Ascending aorta (tissue), 2 donors: ENCODE data around the gene PLCG1. TPM values are rescaled to one million over a fixed set of nuclear protein-coding genes. Genes with fewer than 3 reads are reported as not detected.

ENCODE experiments used
- DNase-seq, 2 donors: peaks; one replicate each; pipeline ENCODE4 v3.0.0-alpha.2; 2019; ENCODE audit warnings: low spot score in 2 of 2
- H3K27ac ChIP-seq, 2 donors: fragments of 200-600 bp; sonication (generic); one replicate each; pipeline ENCODE4 v1.5.1; 2016 to 2017; ENCODE audit warnings: mild to moderate bottlenecking in 1 of 2
- H3K27me3 ChIP-seq: fragments of 200-600 bp; sonication (generic); one replicate; pipeline ENCODE4 v1.5.1; 2017
- H3K36me3 ChIP-seq, 2 donors: fragments of 200-600 bp; sonication (generic); one replicate each; pipeline ENCODE4 v1.5.1; 2016
- H3K4me1 ChIP-seq, 2 donors: fragments of 200-600 bp; sonication (generic); one replicate each; pipeline ENCODE4 v1.5.1; 2016 to 2017; ENCODE audit warnings: mild to moderate bottlenecking in 1 of 2
- H3K4me3 ChIP-seq, 2 donors: fragments of 200-600 bp; sonication (generic); one replicate each; pipeline ENCODE4 v1.5.1; 2016 to 2017; ENCODE audit warnings: mild to moderate bottlenecking in 1 of 2
- H3K9me3 ChIP-seq, 2 donors: fragments of 200-600 bp; sonication (generic); one replicate each; pipeline ENCODE4 v1.5.1; 2016
- intact Hi-C: fragments of 100-400 bp; cut with DNase I; formaldehyde crosslinking; loops from one replicate; pipeline ENCODE4 v1.15.1; 2023
- total RNA-seq: library from RNA; depleted of rRNA; stranded (reverse); fragments of >200 nt; gene quantifications from one replicate; pipeline ENCODE4 v1.1.0, GENCODE V29; 2016
- TF ChIP-seq, protein P1 (sequence below), 3 experiments: fragments of 200-600 bp in 2 of 3; fragments of 450-650 bp in 1 of 3; sonication (generic) in 2 of 3; IDR thresholded peaks; one replicate each; pipeline ENCODE4 v1.5.1; 2016 to 2019; ENCODE audit warnings: antibody characterized with exemption in 3 of 3, mild to moderate bottlenecking in 1 of 3, moderate library complexity in 1 of 3

Gene PLCG1
- total RNA-seq, 1 donor from 2014 or later, result 168 TPM

DNA sequence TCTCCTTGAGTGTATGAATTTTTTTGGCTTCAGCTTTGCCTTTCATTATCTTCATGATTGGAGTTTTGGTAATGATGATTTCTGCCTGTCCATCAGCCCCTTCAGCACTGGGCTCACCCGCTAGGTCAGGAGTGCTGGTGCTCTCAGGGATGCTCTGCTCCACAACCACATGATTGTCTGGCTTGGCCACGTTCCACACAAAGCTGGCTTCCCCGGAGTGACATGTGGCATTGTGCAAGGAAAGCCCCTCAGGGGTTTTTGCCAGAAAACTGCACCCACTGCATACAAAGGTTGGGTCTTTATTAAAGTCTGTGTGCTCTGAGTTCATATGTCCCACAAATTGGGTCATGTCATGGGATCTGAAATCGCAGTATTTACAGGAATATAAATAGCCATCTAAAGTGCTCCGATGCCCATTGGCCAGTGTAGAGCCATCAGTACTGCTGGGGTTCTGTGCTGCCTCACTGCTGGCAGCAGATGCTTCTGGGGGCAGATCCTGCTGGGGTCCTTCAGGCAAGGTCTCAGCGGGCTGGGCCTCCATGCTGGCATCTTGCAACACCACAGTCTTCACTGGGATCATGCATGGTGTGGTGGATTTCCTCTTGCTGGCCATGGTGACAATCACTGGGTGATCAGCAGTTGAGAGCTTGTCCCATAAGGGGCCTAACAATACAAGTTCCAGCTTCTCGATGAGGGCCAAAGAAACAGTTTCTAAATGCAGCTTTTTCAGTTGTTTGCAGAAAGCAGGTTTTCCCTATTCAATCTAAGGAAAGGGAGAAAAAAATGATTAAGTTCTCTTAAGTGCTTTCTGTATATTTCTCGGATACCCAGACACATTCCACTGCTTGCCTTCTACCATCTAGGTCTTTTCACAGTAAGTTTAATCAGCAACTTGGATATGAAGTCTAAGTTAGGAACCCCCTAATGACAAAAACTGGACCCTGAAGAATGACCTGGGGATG lies 67.2 kb downstream of the PLCG1 start:
- H3K36me3 ChIP-seq, result peaks cover 16 to 39% of the 10 kb centered on the region in 2 donors
- H3K27me3 ChIP-seq, result no peaks in the 10 kb centered on the region
- intact Hi-C loops, result no loop called here
- H3K9me3 ChIP-seq, result peaks cover 0 to 1% of the 10 kb centered on the region in 2 donors
- TF ChIP-seq, protein P1, sequence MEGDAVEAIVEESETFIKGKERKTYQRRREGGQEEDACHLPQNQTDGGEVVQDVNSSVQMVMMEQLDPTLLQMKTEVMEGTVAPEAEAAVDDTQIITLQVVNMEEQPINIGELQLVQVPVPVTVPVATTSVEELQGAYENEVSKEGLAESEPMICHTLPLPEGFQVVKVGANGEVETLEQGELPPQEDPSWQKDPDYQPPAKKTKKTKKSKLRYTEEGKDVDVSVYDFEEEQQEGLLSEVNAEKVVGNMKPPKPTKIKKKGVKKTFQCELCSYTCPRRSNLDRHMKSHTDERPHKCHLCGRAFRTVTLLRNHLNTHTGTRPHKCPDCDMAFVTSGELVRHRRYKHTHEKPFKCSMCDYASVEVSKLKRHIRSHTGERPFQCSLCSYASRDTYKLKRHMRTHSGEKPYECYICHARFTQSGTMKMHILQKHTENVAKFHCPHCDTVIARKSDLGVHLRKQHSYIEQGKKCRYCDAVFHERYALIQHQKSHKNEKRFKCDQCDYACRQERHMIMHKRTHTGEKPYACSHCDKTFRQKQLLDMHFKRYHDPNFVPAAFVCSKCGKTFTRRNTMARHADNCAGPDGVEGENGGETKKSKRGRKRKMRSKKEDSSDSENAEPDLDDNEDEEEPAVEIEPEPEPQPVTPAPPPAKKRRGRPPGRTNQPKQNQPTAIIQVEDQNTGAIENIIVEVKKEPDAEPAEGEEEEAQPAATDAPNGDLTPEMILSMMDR (IDR thresholded peaks at IDR 0.05), result no peak
- no peaks in the 10 kb centered on the region for H3K4me1 ChIP-seq
- no peak overlapping the region for H3K4me3 ChIP-seq
- no peak for DNase-seq
- no peak overlapping the region for H3K27ac ChIP-seq

DNA sequence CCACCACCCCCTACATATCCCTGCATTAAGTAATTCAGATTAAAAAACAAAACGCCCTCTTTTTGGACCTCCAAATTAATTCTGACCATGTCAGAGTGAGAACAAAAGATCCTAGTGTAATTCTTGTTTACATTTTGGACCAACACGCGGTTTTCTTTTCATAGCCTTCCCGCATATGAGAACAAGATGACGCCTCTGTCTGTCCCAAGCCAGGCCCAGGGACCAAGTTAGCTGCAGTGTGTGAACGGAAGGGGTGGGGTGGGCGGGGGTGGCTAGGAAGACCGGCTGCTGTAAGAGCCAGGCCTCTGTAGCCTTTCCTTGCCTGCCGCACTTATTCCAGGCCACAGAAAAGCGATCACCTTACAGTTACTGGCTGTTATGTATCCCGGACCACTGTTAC lies 68.0 kb downstream of the PLCG1 start:
- intact Hi-C loops, result no loop called here
- no peak overlapping the region for H3K27ac ChIP-seq

DNA sequence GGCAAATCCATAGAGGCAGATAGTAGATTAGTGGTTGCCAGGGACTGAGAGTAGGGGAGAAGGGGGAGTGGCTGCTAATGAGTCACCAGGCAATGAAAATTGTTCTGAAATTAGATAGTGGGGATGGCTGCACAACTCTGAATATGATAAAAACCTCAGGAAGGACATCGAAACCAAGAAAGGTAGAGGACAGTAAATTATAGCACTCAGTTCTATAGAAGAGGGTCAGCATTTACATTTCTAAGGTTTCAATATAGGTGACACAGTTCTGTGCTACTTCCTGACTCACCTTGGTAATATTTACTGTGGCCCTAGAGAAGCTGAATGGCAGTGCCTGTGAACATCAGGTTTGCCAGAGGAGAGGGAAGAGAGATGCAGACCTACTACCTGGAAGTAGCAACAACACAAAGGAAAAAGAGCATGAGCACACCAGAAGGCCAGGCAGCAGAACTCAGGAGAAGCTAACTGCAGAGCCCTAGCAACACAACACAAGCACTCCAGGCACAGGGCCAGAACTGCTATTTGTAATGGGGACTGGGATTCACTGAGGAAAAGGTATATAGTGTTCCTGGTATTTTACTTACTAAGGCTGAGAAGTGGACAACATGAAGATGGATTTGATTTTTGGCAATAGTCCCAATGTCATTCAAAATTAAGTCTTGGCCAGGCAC lies 75.9 kb downstream of the PLCG1 start:
- no peaks in the 10 kb centered on the region for H3K36me3 ChIP-seq
- no peaks in the 10 kb centered on the region for H3K9me3 ChIP-seq
- intact Hi-C loops, result no loop called here
- no peak overlapping the region for H3K4me3 ChIP-seq
- no peak for DNase-seq
- TF ChIP-seq, protein P1 (IDR thresholded peaks at IDR 0.05), result no peak
- no peak overlapping the region for H3K27ac ChIP-seq
- H3K4me1 ChIP-seq, result peaks cover 0 to 3% of the 10 kb centered on the region in 2 donors
- H3K27me3 ChIP-seq, result no peaks in the 10 kb centered on the region

More for the DNA sequence above, 68.0 kb downstream of the PLCG1 start:
- no peak for DNase-seq
- Histone ChIP-seq H3K9me3 (no peaks in the 10 kb centered on the region), H3K4me3 (no peak overlapping the region), H3K4me1 (no peaks in the 10 kb centered on the region), H3K27me3 (no peaks in the 10 kb centered on the region), H3K36me3 (peaks cover 16 to 32% of the 10 kb centered on the region in 2 donors)
- TF ChIP-seq, protein P1 (IDR thresholded peaks at IDR 0.05), result no peak

DNA sequence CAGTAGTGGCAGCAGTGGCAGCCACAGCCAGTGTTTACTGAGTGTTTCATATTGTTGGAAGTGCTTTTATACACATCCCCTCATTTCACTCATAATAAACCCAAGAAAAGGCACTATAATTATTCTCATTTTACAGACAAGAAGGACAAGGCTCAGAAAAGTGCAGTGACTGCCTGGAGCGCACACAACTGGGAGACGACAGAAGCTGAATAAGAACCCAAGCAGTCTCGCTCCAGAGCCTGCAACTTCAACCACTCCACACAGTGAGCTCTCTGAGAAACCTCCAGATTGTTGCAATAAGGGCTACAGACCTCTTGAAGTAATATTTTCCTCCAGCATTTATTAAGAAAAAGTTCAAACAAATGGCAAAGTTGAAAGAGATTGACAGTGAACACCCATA lies 76.9 kb downstream of the PLCG1 start:
- no peak overlapping the region for H3K4me3 ChIP-seq
- H3K27me3 ChIP-seq, result no peaks in the 10 kb centered on the region
- peaks cover 0 to 3% of the 10 kb centered on the region in 2 donors for H3K4me1 ChIP-seq
- DNase-seq, result no peak
- intact Hi-C loops, result no loop called here
- no peaks in the 10 kb centered on the region for H3K36me3 ChIP-seq
- TF ChIP-seq, protein P1 (IDR thresholded peaks at IDR 0.05), result no peak
- no peak overlapping the region for H3K27ac ChIP-seq
- no peaks in the 10 kb centered on the region for H3K9me3 ChIP-seq

DNA sequence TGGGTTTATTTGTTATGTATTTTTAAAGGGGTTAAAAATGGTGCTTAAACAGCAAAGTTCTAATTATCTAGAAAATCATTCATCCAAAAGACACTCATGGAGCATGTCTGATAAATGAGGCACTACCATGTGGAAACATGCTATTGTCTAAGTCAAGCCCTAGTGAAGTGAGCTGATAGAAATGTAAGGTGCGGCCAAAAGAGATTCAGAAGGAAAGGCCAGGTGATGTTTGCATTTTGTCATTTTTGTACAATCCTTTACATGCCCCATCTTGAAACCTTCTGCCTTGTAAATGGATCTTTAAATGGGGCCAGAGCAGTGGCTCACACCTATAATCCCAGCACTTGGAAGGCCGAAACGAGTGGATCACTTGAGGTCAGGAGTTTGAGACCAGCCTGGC lies 77.3 kb downstream of the PLCG1 start:
- Histone ChIP-seq H3K36me3 (no peaks in the 10 kb centered on the region), H3K9me3 (no peaks in the 10 kb centered on the region), H3K27me3 (no peaks in the 10 kb centered on the region), H3K27ac (no peak overlapping the region), H3K4me1 (peaks cover 0 to 3% of the 10 kb centered on the region in 2 donors), H3K4me3 (no peak overlapping the region)
- no peak for DNase-seq
- TF ChIP-seq, protein P1 (IDR thresholded peaks at IDR 0.05), result no peak
- intact Hi-C loops, result no loop called here
